Non-pigmented ciliary epithelial cell (primary cell): ENCODE data around the gene ADORA1.

Source experiments
- DNase-seq: peaks from one replicate; pipeline ENCODE4 v3.0.0-alpha.2; 2010; ENCODE audit warnings: low read depth

The ADORA1 gene

GRCh38 chr1:203121186-203122015, 6.1 kb upstream of the ADORA1 start:
- DNase-seq = no peak

- DNase-seq = no peak
Measured at GRCh38 chr1:203122159-203122558, 5.4 kb upstream of the ADORA1 start.

GRCh38 chr1:203124011-203124410, 3.5 kb upstream of the ADORA1 start:
- no peak for DNase-seq

- no peak for DNase-seq
Measured at GRCh38 chr1:203124546-203125317, 2.8 kb upstream of the ADORA1 start.

GRCh38 chr1:203126151-203126865, 1.2 kb upstream of the ADORA1 start:
- no peak for DNase-seq

GRCh38 chr1:203126866-203127665, 460 bp upstream of the ADORA1 start:
- no peak for DNase-seq

GRCh38 chr1:203128431-203128715, 847 bp downstream of the ADORA1 start:
- DNase-seq = no peak

GRCh38 chr1:203128716-203129500, 1.4 kb downstream of the ADORA1 start:
- no peak for DNase-seq

GRCh38 chr1:203129501-203130231, 2.1 kb downstream of the ADORA1 start:
- DNase-seq = no peak

- no peak for DNase-seq
Measured at GRCh38 chr1:203130358-203130985, 2.9 kb downstream of the ADORA1 start.

GRCh38 chr1:203131548-203132200, 4.1 kb downstream of the ADORA1 start:
- no peak for DNase-seq

GRCh38 chr1:203133970-203134725, 6.6 kb downstream of the ADORA1 start:
- DNase-seq = no peak

GRCh38 chr1:203135636-203136305, 8.2 kb downstream of the ADORA1 start:
- no peak for DNase-seq

- no peak for DNase-seq
Measured at GRCh38 chr1:203136409-203137042, 9.0 kb downstream of the ADORA1 start.

- no peak for DNase-seq
Measured at GRCh38 chr1:203137324-203137723, 9.8 kb downstream of the ADORA1 start.

GRCh38 chr1:203138066-203138465, 10.5 kb downstream of the ADORA1 start:
- DNase-seq = no peak

GRCh38 chr1:203139976-203140475, 12.5 kb downstream of the ADORA1 start:
- DNase-seq = no peak
